ENCODE results near the gene PTPRCAP. TPM values are rescaled to one million over a fixed set of nuclear protein-coding genes. Genes with fewer than 3 reads are reported as not detected.

The PTPRCAP gene
- total and polyA plus RNA-seq, 2 donors (not counting 1 experiment from before 2014, with no cell fraction given), result 266 to 565 TPM

DNA sequence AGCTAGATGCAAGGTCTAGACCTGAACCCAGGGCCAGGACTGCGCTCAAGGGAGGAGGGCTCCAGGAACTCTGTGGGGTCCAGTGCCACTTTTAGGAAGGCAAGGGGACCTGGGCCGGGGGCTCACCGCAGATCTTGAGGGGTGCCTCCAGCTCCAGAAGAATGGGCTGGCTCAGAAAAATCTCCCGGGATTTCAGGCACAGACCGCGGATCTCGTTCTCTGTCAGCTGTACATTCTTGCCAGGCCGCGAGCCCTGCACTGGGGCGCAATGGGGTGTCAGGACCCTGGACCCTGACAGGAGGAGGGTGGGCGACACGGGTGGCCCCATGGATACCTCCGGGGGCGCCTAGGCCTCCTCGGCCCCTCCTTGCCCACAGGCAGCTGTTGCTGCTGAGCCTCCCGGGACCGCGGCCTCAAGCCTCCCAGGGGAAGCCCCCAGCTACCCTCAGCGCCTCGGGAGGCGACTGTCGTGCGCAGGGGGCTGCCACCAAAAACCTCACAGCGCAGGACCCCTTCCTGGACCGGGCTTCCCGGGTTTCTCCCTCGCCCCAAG lies 36.5 kb downstream of the PTPRCAP start:
- Histone ChIP-seq H3K27me3 (replicated peaks in 1 of 4; ENCODE audit: control extremely low read depth in 1 of 4, control insufficient read depth in 3 of 4, insufficient read depth in 4 of 4, low read length in 3 of 4) (no peaks in the 10 kb centered on the region), H3K4me2 (replicated peaks; ENCODE audit: low read depth, low read length, poor library complexity, severe bottlenecking) (peak overlapping the region; percentile 97), H3K9ac (ENCODE audit: low read length) (peak overlapping the region; percentile 89), H3K4me3 (ENCODE audit: control extremely low read depth in 1 of 5, extremely low read depth in 1 of 5, insufficient read depth in 1 of 5, low read depth in 2 of 5, low read length in 4 of 5) (peak overlapping the region; percentile 65 to 92 (median 85)), H3K4me1 (ENCODE audit: control insufficient read depth in 2 of 2, insufficient read depth in 2 of 2, low read length in 2 of 2) (peaks cover 50 to 74% of the 10 kb centered on the region in 2 donors), H2AFZ (ENCODE audit: insufficient read depth, low read depth, low read length, poor library complexity, severe bottlenecking) (peak overlapping the region; percentile 73), H3K36me3 (replicated peaks in 1 of 2; ENCODE audit: control extremely low read depth in 1 of 2, control insufficient read depth in 1 of 2, extremely low read depth in 1 of 2, insufficient read depth in 2 of 2, low read length in 1 of 2) (peaks cover 2 to 59% of the 10 kb centered on the region in 2 experiments), H3K27ac (ENCODE audit: low read length in 2 of 2) (peak overlapping the region; percentile 52 to 75), H3K9me3 (ENCODE audit: control extremely low read depth in 1 of 3, control insufficient read depth in 2 of 3, insufficient read depth in 1 of 3, low read length in 2 of 3) (peaks cover 0 to 2% (median 0%) of the 10 kb centered on the region in 3 donors), H3K79me2 (ENCODE audit: control insufficient read depth, insufficient read depth, low read length) (peaks cover 80% of the 10 kb centered on the region), H4K20me1 (ENCODE audit: control insufficient read depth, insufficient read depth, low read length, poor library complexity, severe bottlenecking) (peaks cover 75% of the 10 kb centered on the region)
- ChIA-PET POLR2A (interaction anchor here (0.8 to 6.8 kb wide), 28 partner anchors 10 to 229 kb away, joined by 3 to 195 read pairs (median 6); partner anchors contain the start of genes AIP, CARNS1, CDK2AP2 and CLCF1), CTCF (interaction anchor here (0.6 to 5.7 kb wide), 34 partner anchors 9 to 228 kb away, joined by 3 to 121 read pairs (median 6); partner anchors contain the start of genes AIP, CDK2AP2, NUDT8 and PITPNM1)
- Mint-ChIP-seq H3K27ac (peak overlapping the region; percentile 81), H3K27me3 (no peaks in the 10 kb centered on the region), H3K9me3 (ENCODE audit: insufficient read depth) (no peaks in the 10 kb centered on the region), H3K4me1 (peaks cover 64% of the 10 kb centered on the region), H3K4me3 (peak overlapping the region; percentile 87)
- no peak for DNase-seq
- WGBS (ENCODE audit: insufficient coverage), result 5% methylated on average over 27 of the region's 27 CpGs
- peak; percentile 8 for ATAC-seq (ENCODE audit: low read depth)
- TF ChIP-seq, protein P1, sequence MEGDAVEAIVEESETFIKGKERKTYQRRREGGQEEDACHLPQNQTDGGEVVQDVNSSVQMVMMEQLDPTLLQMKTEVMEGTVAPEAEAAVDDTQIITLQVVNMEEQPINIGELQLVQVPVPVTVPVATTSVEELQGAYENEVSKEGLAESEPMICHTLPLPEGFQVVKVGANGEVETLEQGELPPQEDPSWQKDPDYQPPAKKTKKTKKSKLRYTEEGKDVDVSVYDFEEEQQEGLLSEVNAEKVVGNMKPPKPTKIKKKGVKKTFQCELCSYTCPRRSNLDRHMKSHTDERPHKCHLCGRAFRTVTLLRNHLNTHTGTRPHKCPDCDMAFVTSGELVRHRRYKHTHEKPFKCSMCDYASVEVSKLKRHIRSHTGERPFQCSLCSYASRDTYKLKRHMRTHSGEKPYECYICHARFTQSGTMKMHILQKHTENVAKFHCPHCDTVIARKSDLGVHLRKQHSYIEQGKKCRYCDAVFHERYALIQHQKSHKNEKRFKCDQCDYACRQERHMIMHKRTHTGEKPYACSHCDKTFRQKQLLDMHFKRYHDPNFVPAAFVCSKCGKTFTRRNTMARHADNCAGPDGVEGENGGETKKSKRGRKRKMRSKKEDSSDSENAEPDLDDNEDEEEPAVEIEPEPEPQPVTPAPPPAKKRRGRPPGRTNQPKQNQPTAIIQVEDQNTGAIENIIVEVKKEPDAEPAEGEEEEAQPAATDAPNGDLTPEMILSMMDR (IDR thresholded peaks at IDR 0.05), result no peak
- no peak for TF ChIP-seq EZH2 (IDR thresholded peaks at IDR 0.05; ENCODE audit: borderline replicate concordance, insufficient read depth, low read depth, low read length, poor library complexity, severe bottlenecking)
- intact Hi-C loops (cut with micrococcal nuclease), result loop anchor here (1.0 to 10.0 kb wide), 5 partner anchors 10 to 205 kb away; partner anchors contain the start of genes GSTP1, NDUFV1, RAD9A and TMEM134
